ENCODE measurements around the gene SFXN2. TPM values are rescaled to one million over a fixed set of nuclear protein-coding genes. Genes with fewer than 3 reads are reported as not detected.
A peak's percentile ranks its signal among the peaks of the same experiment; 100 is the strongest.

The SFXN2 gene
- total and polyA plus RNA-seq, 2 experiments from 2014 or later = 5.7 to 6.2 TPM

DNA sequence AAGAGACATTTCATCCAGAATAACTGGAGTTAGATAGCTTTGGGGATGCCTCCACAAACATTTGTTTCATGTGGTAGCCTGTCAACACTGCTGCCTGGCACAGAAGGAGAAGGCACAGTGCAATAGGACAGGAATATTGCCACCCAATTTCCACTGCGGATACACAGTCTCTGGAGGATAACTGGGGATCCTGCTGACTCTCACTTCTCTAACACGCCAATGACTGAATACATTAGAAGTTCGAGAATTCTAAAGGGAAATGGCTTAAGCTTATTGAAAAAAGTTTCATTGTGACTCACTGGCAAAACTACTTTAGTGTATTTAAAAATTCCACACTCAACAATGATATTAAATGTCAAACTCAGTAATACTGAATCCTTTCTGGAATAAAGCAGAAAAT, 13.2 kb upstream of the SFXN2 start:
- Histone ChIP-seq H3K4me2 (no peak overlapping the region), H3K4me3 (no peak overlapping the region), H3K9me2 (ENCODE audit: insufficient read depth) (no peaks in the 10 kb centered on the region), H2AFZ (no peak overlapping the region), H3K79me2 (replicated peaks; ENCODE audit: insufficient read depth) (peaks cover 9% of the 10 kb centered on the region; the same call in 1 of the 2 replicates), H3K4me1 (ENCODE audit: insufficient read depth) (no peaks in the 10 kb centered on the region), H3K27ac (ENCODE audit: low read depth) (0 out of 2 replicates have a peak overlapping the region, but pooled peaks have one; percentile 77), H3F3A (replicated peaks; ENCODE audit: low read depth) (0 out of 2 replicates have a peak, but pooled peaks cover 2% of the 10 kb centered on the region), H4K20me1 (replicated peaks; ENCODE audit: insufficient read depth) (no peaks in the 10 kb centered on the region; the same call in 1 of the 2 replicates), H3K27me3 (ENCODE audit: insufficient read depth) (no peaks in the 10 kb centered on the region), H3K36me3 (ENCODE audit: insufficient read depth) (peaks cover 3% of the 10 kb centered on the region; the same call in 1 of the 2 replicates)
- TF ChIP-seq, protein P1, sequence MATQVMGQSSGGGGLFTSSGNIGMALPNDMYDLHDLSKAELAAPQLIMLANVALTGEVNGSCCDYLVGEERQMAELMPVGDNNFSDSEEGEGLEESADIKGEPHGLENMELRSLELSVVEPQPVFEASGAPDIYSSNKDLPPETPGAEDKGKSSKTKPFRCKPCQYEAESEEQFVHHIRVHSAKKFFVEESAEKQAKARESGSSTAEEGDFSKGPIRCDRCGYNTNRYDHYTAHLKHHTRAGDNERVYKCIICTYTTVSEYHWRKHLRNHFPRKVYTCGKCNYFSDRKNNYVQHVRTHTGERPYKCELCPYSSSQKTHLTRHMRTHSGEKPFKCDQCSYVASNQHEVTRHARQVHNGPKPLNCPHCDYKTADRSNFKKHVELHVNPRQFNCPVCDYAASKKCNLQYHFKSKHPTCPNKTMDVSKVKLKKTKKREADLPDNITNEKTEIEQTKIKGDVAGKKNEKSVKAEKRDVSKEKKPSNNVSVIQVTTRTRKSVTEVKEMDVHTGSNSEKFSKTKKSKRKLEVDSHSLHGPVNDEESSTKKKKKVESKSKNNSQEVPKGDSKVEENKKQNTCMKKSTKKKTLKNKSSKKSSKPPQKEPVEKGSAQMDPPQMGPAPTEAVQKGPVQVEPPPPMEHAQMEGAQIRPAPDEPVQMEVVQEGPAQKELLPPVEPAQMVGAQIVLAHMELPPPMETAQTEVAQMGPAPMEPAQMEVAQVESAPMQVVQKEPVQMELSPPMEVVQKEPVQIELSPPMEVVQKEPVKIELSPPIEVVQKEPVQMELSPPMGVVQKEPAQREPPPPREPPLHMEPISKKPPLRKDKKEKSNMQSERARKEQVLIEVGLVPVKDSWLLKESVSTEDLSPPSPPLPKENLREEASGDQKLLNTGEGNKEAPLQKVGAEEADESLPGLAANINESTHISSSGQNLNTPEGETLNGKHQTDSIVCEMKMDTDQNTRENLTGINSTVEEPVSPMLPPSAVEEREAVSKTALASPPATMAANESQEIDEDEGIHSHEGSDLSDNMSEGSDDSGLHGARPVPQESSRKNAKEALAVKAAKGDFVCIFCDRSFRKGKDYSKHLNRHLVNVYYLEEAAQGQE (IDR thresholded peaks at IDR 0.05; ENCODE audit: unreplicated experiment) = no peak
- TF ChIP-seq ZNF114 (CRISPR knock-in tag; IDR thresholded peaks at IDR 0.05) (no peak), ZNF331 (CRISPR knock-in tag; IDR thresholded peaks at IDR 0.05; ENCODE audit: low read depth) (no peak), CREB1 (CRISPR knock-in tag; IDR thresholded peaks at IDR 0.05; ENCODE audit: low read depth) (no peak), CTCF (conservative IDR thresholded peaks at IDR 0.05; ENCODE audit: low read depth in 2 of 2) (no peak), JUNB (IDR thresholded peaks at IDR 0.05; ENCODE audit: unreplicated experiment) (no peak), EZH2phosphoT487 (IDR thresholded peaks at IDR 0.05; ENCODE audit: unreplicated experiment) (no peak), NANOG (IDR thresholded peaks at IDR 0.05; ENCODE audit: borderline replicate concordance) (no peak)
- Mint-ChIP-seq H3K4me1 (no peaks in the 10 kb centered on the region; the same call in 2 of the 3 replicates), H3K9me3 (no peaks in the 10 kb centered on the region), H3K36me3 (ENCODE audit: low read depth) (peaks cover 27% of the 10 kb centered on the region), H3K27me3 (ENCODE audit: insufficient read depth, low read depth, poor library complexity) (peaks cover 2% of the 10 kb centered on the region), H3K27ac (no peak overlapping the region), H3K4me3 (no peak overlapping the region)
- DNase-seq (ENCODE audit: low spot score) (no peak), ATAC-seq (no peak)

- no peak overlapping the region for H3K4me2 ChIP-seq
- H3K79me2 ChIP-seq (replicated peaks; ENCODE audit: insufficient read depth) = peaks cover 14% of the 10 kb centered on the region
- H3K4me3 ChIP-seq = no peak overlapping the region
- ATAC-seq (no peak), DNase-seq (ENCODE audit: low spot score) (no peak)
- H2AFZ ChIP-seq = no peak overlapping the region
- Mint-ChIP-seq H3K27me3 (ENCODE audit: insufficient read depth, low read depth, poor library complexity) (peaks cover 2% of the 10 kb centered on the region), H3K4me3 (no peak overlapping the region), H3K4me1 (no peaks in the 10 kb centered on the region; the same call in 2 of the 3 replicates), H3K27ac (no peak overlapping the region), H3K36me3 (ENCODE audit: low read depth) (peaks cover 22% of the 10 kb centered on the region), H3K9me3 (no peaks in the 10 kb centered on the region)
- no peak overlapping the region for H3K27ac ChIP-seq (ENCODE audit: low read depth)
- no peaks in the 10 kb centered on the region; the same call in 1 of the 2 replicates for H4K20me1 ChIP-seq (replicated peaks; ENCODE audit: insufficient read depth)
- no peaks in the 10 kb centered on the region for H3K9me2 ChIP-seq (ENCODE audit: insufficient read depth)
- no peaks in the 10 kb centered on the region for H3K27me3 ChIP-seq (ENCODE audit: insufficient read depth)
- no peaks in the 10 kb centered on the region for H3K4me1 ChIP-seq (ENCODE audit: insufficient read depth)
- H3K36me3 ChIP-seq (ENCODE audit: insufficient read depth) = peaks cover 3% of the 10 kb centered on the region; the same call in 1 of the 2 replicates
- 0 out of 2 replicates have a peak, but pooled peaks cover 2% of the 10 kb centered on the region for H3F3A ChIP-seq (replicated peaks; ENCODE audit: low read depth)
- TF ChIP-seq, protein P1 (IDR thresholded peaks at IDR 0.05; ENCODE audit: unreplicated experiment) = no peak
- no peak for TF ChIP-seq ZNF331 (CRISPR knock-in tag; IDR thresholded peaks at IDR 0.05; ENCODE audit: low read depth)
These were observed 12.6 kb upstream of the SFXN2 start for GRCh38 chr10:102701796-102702195.

All from GM23338 (cell line).